Glutamatergic neuron (in vitro differentiated cells): Measurements from ENCODE around the gene VCAN. TPM values are rescaled to one million over a fixed set of nuclear protein-coding genes. Genes with fewer than 3 reads are reported as not detected.

ENCODE experiments used
- DNase-seq: peaks from one replicate; pipeline ENCODE4 v3.0.0; 2022
- H3K27ac Mint-ChIP-seq: one replicate; pipeline ENCODE4 v1.8.0; 2020; ENCODE audit warnings: mild to moderate bottlenecking, mixed read lengths, inconsistent platforms; ENCODE audit not compliant: unreplicated experiment
- H3K27me3 Mint-ChIP-seq: one replicate; pipeline ENCODE4 v1.8.0; 2020; ENCODE audit warnings: mild to moderate bottlenecking, moderate library complexity, mixed read lengths, inconsistent platforms; ENCODE audit not compliant: unreplicated experiment
- H3K36me3 Mint-ChIP-seq: one replicate; pipeline ENCODE4 v1.8.0; 2020; ENCODE audit warnings: mild to moderate bottlenecking, mixed read lengths, inconsistent platforms; ENCODE audit not compliant: unreplicated experiment
- H3K4me1 Mint-ChIP-seq: one replicate; pipeline ENCODE4 v1.8.0; 2020; ENCODE audit warnings: mild to moderate bottlenecking, low read depth, mixed read lengths, inconsistent platforms; ENCODE audit not compliant: unreplicated experiment
- H3K4me3 Mint-ChIP-seq: one replicate; pipeline ENCODE4 v1.8.0; 2020; ENCODE audit warnings: mild to moderate bottlenecking, mixed read lengths, inconsistent platforms; ENCODE audit not compliant: unreplicated experiment
- H3K9me3 Mint-ChIP-seq: one replicate; pipeline ENCODE4 v1.8.0; 2020; ENCODE audit warnings: mild to moderate bottlenecking, moderate library complexity, mixed read lengths, inconsistent platforms; ENCODE audit not compliant: unreplicated experiment
- CTCF ChIP-seq: fragments of 200-600 bp; sonication (generic); IDR thresholded peaks from one replicate; pipeline ENCODE4 v1.5.0; 2021; ENCODE audit not compliant: partially characterized antibody, unreplicated experiment
- total RNA-seq: library from RNA; stranded (reverse); fragmentation: NEBNext Ultra II Directional; extraction: Animal tissue kit (Norgen Biotek cat#: 25700); gene quantifications from one replicate; pipeline ENCODE4 v1.2.1, GENCODE V29; 2021; ENCODE audit not compliant: unreplicated experiment

Gene VCAN
- total RNA-seq, 1 donor from 2014 or later, result 152 TPM

- no peaks in the 10 kb centered on the region for H3K4me1 Mint-ChIP-seq
- H3K36me3 Mint-ChIP-seq, result no peaks in the 10 kb centered on the region
- no peaks in the 10 kb centered on the region for H3K9me3 Mint-ChIP-seq
- H3K4me3 Mint-ChIP-seq, result no peak overlapping the region
- no peak overlapping the region for H3K27ac Mint-ChIP-seq
- H3K27me3 Mint-ChIP-seq, result no peaks in the 10 kb centered on the region
- DNase-seq, result no peak
- TF ChIP-seq CTCF, result no peak
These were observed 60.1 kb downstream of the VCAN start for GRCh38 chr5:83531661-83532060.

- TF ChIP-seq CTCF, result no peak
- H3K9me3 Mint-ChIP-seq, result no peaks in the 10 kb centered on the region
- H3K27me3 Mint-ChIP-seq, result no peaks in the 10 kb centered on the region
- no peaks in the 10 kb centered on the region for H3K36me3 Mint-ChIP-seq
- no peak overlapping the region for H3K4me3 Mint-ChIP-seq
- DNase-seq, result no peak
- no peaks in the 10 kb centered on the region for H3K4me1 Mint-ChIP-seq
- H3K27ac Mint-ChIP-seq, result no peak overlapping the region
These were observed 67.4 kb downstream of the VCAN start for GRCh38 chr5:83538786-83539462.

GRCh38 chr5:83539463-83539790, 67.9 kb downstream of the VCAN start:
- no peaks in the 10 kb centered on the region for H3K9me3 Mint-ChIP-seq
- no peak overlapping the region for H3K4me3 Mint-ChIP-seq
- DNase-seq, result no peak
- no peaks in the 10 kb centered on the region for H3K27me3 Mint-ChIP-seq
- H3K4me1 Mint-ChIP-seq, result no peaks in the 10 kb centered on the region
- no peaks in the 10 kb centered on the region for H3K36me3 Mint-ChIP-seq
- no peak overlapping the region for H3K27ac Mint-ChIP-seq
- no peak for TF ChIP-seq CTCF

GRCh38 chr5:83540105-83540504, 68.6 kb downstream of the VCAN start:
- H3K4me3 Mint-ChIP-seq, result no peak overlapping the region
- no peak overlapping the region for H3K27ac Mint-ChIP-seq
- no peaks in the 10 kb centered on the region for H3K27me3 Mint-ChIP-seq
- no peaks in the 10 kb centered on the region for H3K36me3 Mint-ChIP-seq
- H3K4me1 Mint-ChIP-seq, result no peaks in the 10 kb centered on the region
- no peaks in the 10 kb centered on the region for H3K9me3 Mint-ChIP-seq
- TF ChIP-seq CTCF, result no peak
- DNase-seq, result no peak

- H3K4me1 Mint-ChIP-seq, result no peaks in the 10 kb centered on the region
- TF ChIP-seq CTCF, result no peak
- no peak overlapping the region for H3K27ac Mint-ChIP-seq
- no peaks in the 10 kb centered on the region for H3K36me3 Mint-ChIP-seq
- H3K4me3 Mint-ChIP-seq, result no peak overlapping the region
- DNase-seq, result no peak
- H3K27me3 Mint-ChIP-seq, result no peaks in the 10 kb centered on the region
- H3K9me3 Mint-ChIP-seq, result no peaks in the 10 kb centered on the region
These were observed 69.2 kb downstream of the VCAN start for GRCh38 chr5:83540783-83541182.
